BLaER1 treated with 17β-estradiol and CSF1 and Interleukin-3, amounts not matched to agents 10 nM and 100 nM (cell line): Measurements from ENCODE around the gene PHF20.

Experiments
- H3K27ac ChIP-seq, 11 experiments: shearing (Covaris generic); formaldehyde crosslinking; 2 replicates each; pipeline ENCODE4 v1.8.1; 2022
- H3K27me3 ChIP-seq, 11 experiments: shearing (Covaris generic); formaldehyde crosslinking; 2 replicates each; pipeline ENCODE4 v1.8.1; 2022
- H3K36me3 ChIP-seq, 11 experiments: shearing (Covaris generic); formaldehyde crosslinking; 2 replicates each; pipeline ENCODE4 v1.8.1; 2022
- H3K4me1 ChIP-seq, 10 experiments: shearing (Covaris generic); formaldehyde crosslinking; 2 replicates each; pipeline ENCODE4 v1.8.1; 2022
- H3K4me2 ChIP-seq, 11 experiments: shearing (Covaris generic); formaldehyde crosslinking; 2 replicates each; pipeline ENCODE4 v1.8.1; 2022
- H3K4me3 ChIP-seq, 10 experiments: shearing (Covaris generic); formaldehyde crosslinking; 2 replicates each; pipeline ENCODE4 v1.8.1; 2022
- H3K9ac ChIP-seq, 11 experiments: shearing (Covaris generic); formaldehyde crosslinking; 2 replicates each; pipeline ENCODE4 v1.8.1; 2022
- H3K9me3 ChIP-seq, 11 experiments: shearing (Covaris generic); formaldehyde crosslinking; replicated peaks in 1 of 11; 2 replicates each; pipeline ENCODE4 v1.8.1; 2022
- H4K20me1 ChIP-seq, 11 experiments: shearing (Covaris generic); formaldehyde crosslinking; 2 replicates each; pipeline ENCODE4 v1.8.1; 2022
- Cebpa-rat ChIP-seq, 11 experiments: shearing (Covaris generic); IDR thresholded peaks; 2 replicates each; pipeline ENCODE4 v1.8.1; 2022

PHF20 gene

GRCh38 chr20:35901678-35902544 lies 130.1 kb downstream of the PHF20 start:
- H3K4me3 ChIP-seq = no peak overlapping the region
- H3K9me3 ChIP-seq = peaks cover 0 to 6% (median 0%) of the 10 kb centered on the region in 11 experiments; a peak in 4 of 22 replicates
- TF ChIP-seq Cebpa-rat (IDR thresholded peaks at IDR 0.05) = no peak
- no peak overlapping the region; a peak in 1 of 22 replicates for H3K27ac ChIP-seq
- H3K4me2 ChIP-seq = no peak overlapping the region; a peak in 1 of 22 replicates
- peaks cover 0 to 22% (median 0%) of the 10 kb centered on the region in 11 experiments; a peak in 6 of 22 replicates for H4K20me1 ChIP-seq
- peaks cover 55 to 99% (median 82%) of the 10 kb centered on the region in 11 experiments for H3K36me3 ChIP-seq
- H3K9ac ChIP-seq = no peak overlapping the region
- H3K4me1 ChIP-seq = peaks cover 0 to 8% (median 2%) of the 10 kb centered on the region in 10 experiments; a peak in 4 of 20 replicates
- H3K27me3 ChIP-seq = no peaks in the 10 kb centered on the region

- no peak overlapping the region for H3K9ac ChIP-seq
- H3K4me3 ChIP-seq = no peak overlapping the region
- H3K4me1 ChIP-seq = peaks cover 0 to 8% (median 2%) of the 10 kb centered on the region in 10 experiments; a peak in 4 of 20 replicates
- H3K27ac ChIP-seq = no peak overlapping the region
- H3K27me3 ChIP-seq = no peaks in the 10 kb centered on the region
- no peak overlapping the region; a peak in 1 of 22 replicates for H3K4me2 ChIP-seq
- TF ChIP-seq Cebpa-rat (IDR thresholded peaks at IDR 0.05) = no peak
- peaks cover 0 to 25% (median 0%) of the 10 kb centered on the region in 11 experiments; a peak in 5 of 22 replicates for H4K20me1 ChIP-seq
- H3K36me3 ChIP-seq = peaks cover 60 to 99% (median 86%) of the 10 kb centered on the region in 11 experiments
- H3K9me3 ChIP-seq = peaks cover 0 to 6% (median 0%) of the 10 kb centered on the region in 11 experiments; a peak in 4 of 22 replicates
These were observed 130.7 kb downstream of the PHF20 start for GRCh38 chr20:35902545-35902941.

GRCh38 chr20:35903843-35904242 lies 132.0 kb downstream of the PHF20 start:
- Histone ChIP-seq H3K36me3 (peaks cover 64 to 98% (median 87%) of the 10 kb centered on the region in 11 experiments), H3K9ac (no peak overlapping the region), H3K4me2 (no peak overlapping the region), H4K20me1 (peaks cover 0 to 34% (median 2%) of the 10 kb centered on the region in 11 experiments; a peak in 6 of 22 replicates), H3K9me3 (peaks cover 0 to 6% (median 0%) of the 10 kb centered on the region in 11 experiments; a peak in 4 of 22 replicates), H3K27me3 (no peaks in the 10 kb centered on the region), H3K27ac (no peak overlapping the region), H3K4me1 (peaks cover 0 to 8% (median 2%) of the 10 kb centered on the region in 10 experiments; a peak in 4 of 20 replicates), H3K4me3 (no peak overlapping the region)
- no peak for TF ChIP-seq Cebpa-rat (IDR thresholded peaks at IDR 0.05)

DNA sequence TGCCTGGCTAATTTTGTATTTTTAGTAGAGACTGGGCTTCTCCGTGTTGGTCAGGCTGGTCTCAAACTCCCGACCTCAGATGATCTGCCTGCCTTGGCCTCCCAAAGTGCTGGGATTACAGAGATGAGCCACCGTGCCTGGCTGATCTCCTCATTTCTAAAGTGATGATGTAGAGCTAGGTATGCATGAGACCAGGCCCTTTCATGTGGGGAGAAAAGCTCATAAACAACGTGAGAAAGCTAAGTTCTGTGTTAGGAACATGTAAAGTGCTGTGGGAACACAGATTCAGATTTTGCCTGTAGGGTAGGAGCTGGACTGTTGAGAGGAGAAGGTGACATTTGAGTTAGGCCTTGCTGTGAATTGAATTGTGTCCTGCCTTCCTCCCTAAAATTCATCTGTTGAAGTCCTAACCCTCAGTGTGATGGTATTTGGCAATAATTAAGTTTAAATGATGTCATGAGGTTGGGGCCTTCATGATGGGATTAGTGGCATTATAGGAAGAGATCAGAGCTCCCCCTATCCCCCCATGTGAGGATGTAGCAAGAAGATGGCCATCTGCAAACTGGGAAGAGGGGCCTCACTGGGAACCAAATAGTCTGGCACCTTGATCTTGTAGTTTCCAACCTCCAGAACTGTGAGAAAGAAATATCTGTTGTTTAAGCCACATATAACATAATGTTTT lies 133.3 kb downstream of the PHF20 start:
- 0 out of 22 replicates have a peak overlapping the region, but pooled peaks of 2 of the 11 experiments have one; percentile 8 to 36 for H3K4me2 ChIP-seq
- H3K9me3 ChIP-seq = peaks cover 0 to 6% (median 0%) of the 10 kb centered on the region in 11 experiments; a peak in 4 of 22 replicates
- H3K4me1 ChIP-seq = peaks cover 0 to 8% (median 2%) of the 10 kb centered on the region in 10 experiments; a peak in 4 of 20 replicates
- H3K4me3 ChIP-seq = no peak overlapping the region
- no peak for TF ChIP-seq Cebpa-rat (IDR thresholded peaks at IDR 0.05)
- H3K27ac ChIP-seq = no peak overlapping the region
- peaks cover 0 to 33% (median 2%) of the 10 kb centered on the region in 11 experiments; a peak in 6 of 22 replicates for H4K20me1 ChIP-seq
- no peaks in the 10 kb centered on the region for H3K27me3 ChIP-seq
- peaks cover 56 to 98% (median 84%) of the 10 kb centered on the region in 11 experiments for H3K36me3 ChIP-seq
- H3K9ac ChIP-seq = no peak overlapping the region

GRCh38 chr20:35907017-35907701 lies 135.3 kb downstream of the PHF20 start:
- Histone ChIP-seq H3K9ac (no peak overlapping the region), H3K4me2 (no peak overlapping the region), H3K4me1 (peaks cover 0 to 8% (median 2%) of the 10 kb centered on the region in 10 experiments; a peak in 4 of 20 replicates), H4K20me1 (peaks cover 0 to 25% (median 2%) of the 10 kb centered on the region in 11 experiments; a peak in 6 of 22 replicates), H3K9me3 (peaks cover 0 to 6% (median 0%) of the 10 kb centered on the region in 11 experiments; a peak in 4 of 22 replicates), H3K4me3 (no peak overlapping the region), H3K27me3 (no peaks in the 10 kb centered on the region), H3K36me3 (peaks cover 61 to 99% (median 84%) of the 10 kb centered on the region in 11 experiments), H3K27ac (no peak overlapping the region)
- no peak for TF ChIP-seq Cebpa-rat (IDR thresholded peaks at IDR 0.05)

DNA sequence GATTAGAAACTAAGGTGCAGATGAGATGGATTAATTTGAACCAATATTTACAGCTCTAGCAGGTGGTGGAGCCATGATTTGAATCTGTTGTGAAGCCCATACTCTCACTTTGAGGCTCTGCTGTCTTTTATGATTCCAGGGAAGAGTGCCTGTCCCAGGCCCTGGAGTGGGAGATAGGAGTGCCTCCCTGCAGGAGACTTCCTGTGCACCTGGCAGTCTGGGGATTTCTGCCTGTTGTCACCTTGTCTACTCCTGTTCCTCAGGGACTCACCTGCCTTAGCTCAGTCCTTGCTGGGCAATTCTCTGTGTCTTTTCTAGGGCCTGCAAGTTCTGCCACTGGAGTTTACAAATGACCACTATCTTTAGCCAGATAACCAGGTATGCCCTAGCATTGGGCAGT lies 136.2 kb downstream of the PHF20 start:
- H3K4me3 ChIP-seq = no peak overlapping the region
- H3K27ac ChIP-seq = no peak overlapping the region
- no peak overlapping the region for H3K4me2 ChIP-seq
- H3K4me1 ChIP-seq = peaks cover 0 to 8% (median 2%) of the 10 kb centered on the region in 10 experiments; a peak in 4 of 20 replicates
- no peak overlapping the region for H3K9ac ChIP-seq
- H3K27me3 ChIP-seq = no peaks in the 10 kb centered on the region
- H3K36me3 ChIP-seq = peaks cover 63 to 99% (median 86%) of the 10 kb centered on the region in 11 experiments
- H4K20me1 ChIP-seq = peaks cover 0 to 19% (median 0%) of the 10 kb centered on the region in 11 experiments; a peak in 4 of 22 replicates
- no peak for TF ChIP-seq Cebpa-rat (IDR thresholded peaks at IDR 0.05)
- peaks cover 0 to 6% (median 0%) of the 10 kb centered on the region in 11 experiments; a peak in 4 of 22 replicates for H3K9me3 ChIP-seq

- Histone ChIP-seq H3K4me2 (no peak overlapping the region), H4K20me1 (peaks cover 0 to 19% (median 0%) of the 10 kb centered on the region in 11 experiments; a peak in 4 of 22 replicates), H3K9me3 (no peaks in the 10 kb centered on the region), H3K27ac (no peak overlapping the region), H3K9ac (no peak overlapping the region), H3K4me3 (no peak overlapping the region), H3K4me1 (peaks cover 0 to 8% (median 2%) of the 10 kb centered on the region in 10 experiments; a peak in 4 of 20 replicates), H3K27me3 (no peaks in the 10 kb centered on the region), H3K36me3 (peaks cover 63 to 99% (median 86%) of the 10 kb centered on the region in 11 experiments)
- no peak for TF ChIP-seq Cebpa-rat (IDR thresholded peaks at IDR 0.05)
These were observed 137.4 kb downstream of the PHF20 start for GRCh38 chr20:35909176-35909575.

DNA sequence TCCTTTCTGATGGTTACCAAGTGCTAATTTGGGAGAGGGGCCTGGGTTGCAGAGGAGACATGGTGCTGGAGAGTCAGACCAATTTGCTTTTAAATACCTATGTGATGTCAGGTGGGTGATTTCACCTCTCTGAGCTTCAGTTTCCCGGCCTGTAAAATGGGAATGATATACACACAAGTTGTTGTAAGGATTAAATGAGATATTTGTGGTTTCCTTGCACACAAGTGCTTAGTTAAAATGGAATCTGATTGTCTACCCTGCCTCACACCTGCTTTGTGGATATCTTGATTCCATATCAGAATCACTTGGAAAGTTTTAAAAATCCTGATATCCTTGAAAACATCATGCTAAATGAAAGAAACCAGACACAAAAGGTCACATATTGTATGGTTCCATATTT lies 138.0 kb downstream of the PHF20 start:
- no peaks in the 10 kb centered on the region for H3K27me3 ChIP-seq
- H3K36me3 ChIP-seq = peaks cover 64 to 99% (median 86%) of the 10 kb centered on the region in 11 experiments
- H3K4me1 ChIP-seq = peaks cover 0 to 2% (median 0%) of the 10 kb centered on the region in 10 experiments; a peak in 2 of 20 replicates
- no peak overlapping the region for H3K4me2 ChIP-seq
- TF ChIP-seq Cebpa-rat (IDR thresholded peaks at IDR 0.05) = no peak
- H3K9ac ChIP-seq = no peak overlapping the region
- H3K9me3 ChIP-seq = no peaks in the 10 kb centered on the region
- H4K20me1 ChIP-seq = peaks cover 0 to 19% (median 0%) of the 10 kb centered on the region in 11 experiments; a peak in 4 of 22 replicates
- no peak overlapping the region for H3K27ac ChIP-seq
- H3K4me3 ChIP-seq = no peak overlapping the region
